ENCODE data around the gene ENGASE. TPM values are rescaled to one million over a fixed set of nuclear protein-coding genes. Genes with fewer than 3 reads are reported as not detected.
A peak's percentile ranks its signal among the peaks of the same experiment; 100 is the strongest.

The ENGASE gene
- total RNA-seq, 4 donors from 2014 or later = 16.6 to 54.5 (median 26.3) TPM

- peak in 1 of 2 donors; percentile 67 for DNase-seq (ENCODE audit: low spot score in 2 of 2)
- TF ChIP-seq POLR2A (IDR thresholded peaks at IDR 0.05) (no peak), CTCF (IDR thresholded peaks at IDR 0.05) (no peak)
- intact Hi-C loops (cut with DNase I; ENCODE audit: low total_unique reads) = no loop called here
- H3K4me3 ChIP-seq (ENCODE audit: low read depth, poor library complexity, severe bottlenecking) = no peak overlapping the region
- WGBS, 2 donors = 60 to 72% methylated on average over 9 of the region's 9 CpGs
Observed at GRCh38 chr17:79033046-79033616, 41.5 kb upstream of the ENGASE start.

- TF ChIP-seq POLR2A (IDR thresholded peaks at IDR 0.05) (no peak), CTCF (IDR thresholded peaks at IDR 0.05) (no peak)
- no peak overlapping the region for H3K4me3 ChIP-seq (ENCODE audit: low read depth, poor library complexity, severe bottlenecking)
- DNase-seq (ENCODE audit: low spot score in 2 of 2) = peak in 1 of 2 donors; percentile 87
- intact Hi-C loops (cut with DNase I; ENCODE audit: low total_unique reads) = no loop called here
- 10 to 23% methylated on average over 25 to 28 of the region's 28 CpGs for WGBS, 2 donors
Observed at GRCh38 chr17:79033741-79034501, 40.7 kb upstream of the ENGASE start.

DNA sequence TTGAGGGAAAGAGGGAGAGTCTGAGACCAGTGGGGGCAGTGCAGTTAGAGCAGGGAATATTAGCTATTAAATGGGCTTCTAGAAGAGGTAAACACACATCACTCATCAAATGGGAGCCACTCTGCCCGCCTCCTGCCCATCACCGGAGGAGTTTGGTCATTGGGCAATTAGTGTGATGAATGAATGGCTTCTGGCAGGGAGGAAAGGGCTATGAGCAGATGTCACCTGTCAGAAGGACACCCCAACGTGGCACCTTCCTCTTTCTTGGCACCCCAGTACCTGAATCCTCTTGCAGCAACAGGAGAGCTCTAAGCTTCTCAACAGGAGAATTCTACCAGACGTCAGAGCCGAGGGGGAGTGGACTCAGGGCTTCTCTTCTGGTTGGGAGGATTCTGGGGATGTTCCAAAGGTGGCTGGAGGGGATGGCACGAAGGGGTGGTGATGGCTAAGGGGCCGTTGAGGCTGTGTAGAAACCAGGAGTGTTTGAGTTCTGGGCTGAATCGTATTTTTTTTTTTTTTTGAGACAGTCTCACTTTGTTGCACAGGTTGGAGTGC is 39.6 kb upstream of the ENGASE start:
- no peak overlapping the region for H3K4me3 ChIP-seq (ENCODE audit: low read depth, poor library complexity, severe bottlenecking)
- TF ChIP-seq POLR2A (IDR thresholded peaks at IDR 0.05) = no peak
- 81 to 86% methylated on average over 8 of the region's 8 CpGs for WGBS, 2 donors
- DNase-seq (ENCODE audit: low spot score in 2 of 2) = peak in 1 of 2 donors; percentile 77
- intact Hi-C loops (cut with DNase I; ENCODE audit: low total_unique reads) = no loop called here

GRCh38 chr17:79035686-79036085 is 38.9 kb upstream of the ENGASE start:
- TF ChIP-seq POLR2A (IDR thresholded peaks at IDR 0.05) (no peak), CTCF (IDR thresholded peaks at IDR 0.05) (no peak)
- WGBS, 2 donors = 90% methylated on average over 6 of the region's 6 CpGs
- intact Hi-C loops (cut with DNase I; ENCODE audit: low total_unique reads) = no loop called here
- DNase-seq (ENCODE audit: low spot score in 2 of 2) = peak in 1 of 2 donors; percentile 76
- H3K4me3 ChIP-seq (ENCODE audit: low read depth, poor library complexity, severe bottlenecking) = no peak overlapping the region

GRCh38 chr17:79036181-79036580 is 38.4 kb upstream of the ENGASE start:
- intact Hi-C loops (cut with DNase I; ENCODE audit: low total_unique reads) = no loop called here
- peak in 1 of 2 donors; percentile 58 for DNase-seq (ENCODE audit: low spot score in 2 of 2)
- H3K4me3 ChIP-seq (ENCODE audit: low read depth, poor library complexity, severe bottlenecking) = no peak overlapping the region
- TF ChIP-seq CTCF (IDR thresholded peaks at IDR 0.05) (no peak), POLR2A (IDR thresholded peaks at IDR 0.05) (no peak)
- 95 to 96% methylated on average over 6 of the region's 6 CpGs for WGBS, 2 donors

- intact Hi-C loops (cut with DNase I; ENCODE audit: low total_unique reads) = no loop called here
- no peak overlapping the region for H3K4me3 ChIP-seq (ENCODE audit: low read depth, poor library complexity, severe bottlenecking)
- 70% methylated on average over 3 of the region's 3 CpGs for WGBS, 2 donors
- peak in 1 of 2 donors; percentile 79 for DNase-seq (ENCODE audit: low spot score in 2 of 2)
- no peak for TF ChIP-seq POLR2A (IDR thresholded peaks at IDR 0.05)
- no peak for TF ChIP-seq CTCF (IDR thresholded peaks at IDR 0.05)
Observed at GRCh38 chr17:79036596-79036995, 38.0 kb upstream of the ENGASE start.

Measured in lower leg skin (tissue), 4 donors.